Measurements from ENCODE around the gene GAMT. TPM values are rescaled to one million over a fixed set of nuclear protein-coding genes. Genes with fewer than 3 reads are reported as not detected.

The GAMT gene
- total and polyA plus RNA-seq, 2 of the 13 experiments (the other 11 are each of a cell fraction or from before 2014, with no cell fraction given): 115 to 124 TPM

DNA sequence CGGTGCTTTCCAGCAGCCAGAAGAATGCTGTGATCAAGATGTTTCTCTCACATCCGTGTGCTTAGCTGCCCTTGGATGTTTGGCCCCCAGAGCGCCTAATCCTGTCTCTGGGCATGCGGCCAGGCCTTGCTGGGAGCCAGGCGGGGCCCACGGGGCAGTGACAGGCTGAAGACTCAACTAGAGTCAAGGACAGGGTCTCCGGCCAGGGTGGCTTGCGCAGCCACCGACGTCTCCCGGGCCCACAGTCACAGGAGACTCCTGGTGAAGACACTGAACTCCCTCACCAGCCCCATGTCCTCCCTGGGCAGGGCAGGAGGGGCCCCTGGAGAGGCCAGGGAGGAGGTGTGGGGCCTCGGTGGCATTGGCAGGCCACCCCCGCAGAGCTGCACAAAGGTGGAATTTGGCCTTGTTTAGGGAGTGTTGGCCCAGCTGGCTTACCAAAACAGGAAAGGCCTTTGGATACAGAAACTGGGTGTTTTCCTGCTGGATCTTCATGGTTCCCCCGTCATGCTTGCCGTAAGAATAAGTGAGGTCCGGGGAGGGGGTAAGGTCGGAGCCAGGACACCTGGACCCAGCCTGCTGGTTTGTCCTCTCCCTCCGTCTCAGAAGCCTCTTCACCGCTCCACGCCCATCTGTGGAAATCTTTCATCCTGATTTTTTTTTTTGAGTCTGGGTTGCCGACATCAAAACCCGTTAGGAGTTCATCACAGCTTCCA is 27.6 kb downstream of the GAMT start (continued):
- TF ChIP-seq ZNF10 (CRISPR knock-in tag; IDR thresholded peaks at IDR 0.05; ENCODE audit: borderline replicate concordance, low read depth): no peak
- TF ChIP-seq ZNF550 (CRISPR knock-in tag; IDR thresholded peaks at IDR 0.05; ENCODE audit: borderline replicate concordance): no peak
- no peak for TF ChIP-seq ZBTB1 (CRISPR knock-in tag; IDR thresholded peaks at IDR 0.05; ENCODE audit: borderline replicate concordance)
- TF ChIP-seq ZNF570 (CRISPR knock-in tag; IDR thresholded peaks at IDR 0.05; ENCODE audit: borderline replicate concordance): no peak; the same call in 1 of the 2 replicates
- TF ChIP-seq TSC22D2 (CRISPR knock-in tag; IDR thresholded peaks at IDR 0.05; ENCODE audit: borderline replicate concordance): peak; percentile 71; the same call in 1 of the 2 replicates
- TF ChIP-seq, protein P1, sequence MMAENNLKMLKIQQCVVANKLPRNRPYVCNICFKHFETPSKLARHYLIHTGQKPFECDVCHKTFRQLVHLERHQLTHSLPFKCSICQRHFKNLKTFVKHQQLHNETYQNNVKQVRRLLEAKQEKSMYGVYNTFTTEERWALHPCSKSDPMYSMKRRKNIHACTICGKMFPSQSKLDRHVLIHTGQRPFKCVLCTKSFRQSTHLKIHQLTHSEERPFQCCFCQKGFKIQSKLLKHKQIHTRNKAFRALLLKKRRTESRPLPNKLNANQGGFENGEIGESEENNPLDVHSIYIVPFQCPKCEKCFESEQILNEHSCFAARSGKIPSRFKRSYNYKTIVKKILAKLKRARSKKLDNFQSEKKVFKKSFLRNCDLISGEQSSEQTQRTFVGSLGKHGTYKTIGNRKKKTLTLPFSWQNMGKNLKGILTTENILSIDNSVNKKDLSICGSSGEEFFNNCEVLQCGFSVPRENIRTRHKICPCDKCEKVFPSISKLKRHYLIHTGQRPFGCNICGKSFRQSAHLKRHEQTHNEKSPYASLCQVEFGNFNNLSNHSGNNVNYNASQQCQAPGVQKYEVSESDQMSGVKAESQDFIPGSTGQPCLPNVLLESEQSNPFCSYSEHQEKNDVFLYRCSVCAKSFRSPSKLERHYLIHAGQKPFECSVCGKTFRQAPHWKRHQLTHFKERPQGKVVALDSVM (CRISPR knock-in tag; IDR thresholded peaks at IDR 0.05): no peak
- TF ChIP-seq CCDC6 (CRISPR knock-in tag; IDR thresholded peaks at IDR 0.05): no peak; the same call in 1 of the 2 replicates
- no peak for TF ChIP-seq ELF4 (CRISPR knock-in tag; IDR thresholded peaks at IDR 0.05; ENCODE audit: borderline replicate concordance)
- TF ChIP-seq ZSCAN25 (CRISPR knock-in tag; IDR thresholded peaks at IDR 0.05): 0 out of 2 replicates have a peak, but pooled peaks have one; percentile 36
- TF ChIP-seq, protein P2, sequence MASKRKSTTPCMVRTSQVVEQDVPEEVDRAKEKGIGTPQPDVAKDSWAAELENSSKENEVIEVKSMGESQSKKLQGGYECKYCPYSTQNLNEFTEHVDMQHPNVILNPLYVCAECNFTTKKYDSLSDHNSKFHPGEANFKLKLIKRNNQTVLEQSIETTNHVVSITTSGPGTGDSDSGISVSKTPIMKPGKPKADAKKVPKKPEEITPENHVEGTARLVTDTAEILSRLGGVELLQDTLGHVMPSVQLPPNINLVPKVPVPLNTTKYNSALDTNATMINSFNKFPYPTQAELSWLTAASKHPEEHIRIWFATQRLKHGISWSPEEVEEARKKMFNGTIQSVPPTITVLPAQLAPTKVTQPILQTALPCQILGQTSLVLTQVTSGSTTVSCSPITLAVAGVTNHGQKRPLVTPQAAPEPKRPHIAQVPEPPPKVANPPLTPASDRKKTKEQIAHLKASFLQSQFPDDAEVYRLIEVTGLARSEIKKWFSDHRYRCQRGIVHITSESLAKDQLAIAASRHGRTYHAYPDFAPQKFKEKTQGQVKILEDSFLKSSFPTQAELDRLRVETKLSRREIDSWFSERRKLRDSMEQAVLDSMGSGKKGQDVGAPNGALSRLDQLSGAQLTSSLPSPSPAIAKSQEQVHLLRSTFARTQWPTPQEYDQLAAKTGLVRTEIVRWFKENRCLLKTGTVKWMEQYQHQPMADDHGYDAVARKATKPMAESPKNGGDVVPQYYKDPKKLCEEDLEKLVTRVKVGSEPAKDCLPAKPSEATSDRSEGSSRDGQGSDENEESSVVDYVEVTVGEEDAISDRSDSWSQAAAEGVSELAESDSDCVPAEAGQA (IDR thresholded peaks at IDR 0.05; ENCODE audit: low read depth): peak; percentile 5; the same call in 1 of the 2 replicates
- TF ChIP-seq, protein P2 (CRISPR knock-in tag; IDR thresholded peaks at IDR 0.05; ENCODE audit: borderline replicate concordance): no peak
- 0 out of 2 replicates have a peak, but pooled peaks have one; percentile 71 for TF ChIP-seq RORA (CRISPR knock-in tag; IDR thresholded peaks at IDR 0.05)
- peak; percentile 86 for TF ChIP-seq HDAC1 (CRISPR knock-in tag; IDR thresholded peaks at IDR 0.05)
- TF ChIP-seq THAP9 (CRISPR knock-in tag; IDR thresholded peaks at IDR 0.05; ENCODE audit: borderline replicate concordance): peak; percentile 57; the same call in 1 of the 2 replicates
- no peak for TF ChIP-seq ZNF382 (CRISPR knock-in tag; IDR thresholded peaks at IDR 0.05; ENCODE audit: borderline replicate concordance)
- TF ChIP-seq ZBTB7A (CRISPR knock-in tag; IDR thresholded peaks at IDR 0.05): peak; percentile 32; the same call in 1 of the 2 replicates
- TF ChIP-seq CEBPG (CRISPR knock-in tag; IDR thresholded peaks at IDR 0.05): 0 out of 2 replicates have a peak, but pooled peaks have one; percentile 2
- TF ChIP-seq SIN3A (IDR thresholded peaks at IDR 0.05; ENCODE audit: borderline replicate concordance, low read depth, low read length): peak; percentile 43; the same call in 1 of the 2 replicates

Data from HepG2 (cell line).